Stomach (tissue), 9 donors: Measurements from ENCODE around the gene ATG4D. TPM values are rescaled to one million over a fixed set of nuclear protein-coding genes. Genes with fewer than 3 reads are reported as not detected.
A peak's percentile ranks its signal among the peaks of the same experiment; 100 is the strongest.
"Not testable (repeated sequence)": the region's sequence is repeated elsewhere in the genome, so short reads cannot be mapped to it uniquely, and the experiment has no call there.

Experiments used
- DNase-seq, 2 donors: peaks; one replicate each; pipeline versions ENCODE4 v3.0.0 to v3.0.0-alpha.2; 2013 to 2019
- H3K27ac ChIP-seq, 5 donors: fragments of 200-600 bp in 4 of 5; sonication (generic) in 4 of 5; one replicate each; pipeline ENCODE4 v1.5.1; 2013 to 2019; ENCODE audit warnings: mild to moderate bottlenecking in 1 of 5, moderate library complexity in 1 of 5
- H3K27me3 ChIP-seq, 3 donors: fragments of 200-600 bp; sonication (generic); one replicate each; pipeline ENCODE4 v1.5.1; 2017 to 2019; ENCODE audit warnings: mixed run types in 1 of 3
- H3K36me3 ChIP-seq, 4 donors: fragments of 200-600 bp; sonication (generic); 1 replicate in 3 of 4; 2 replicates in 1 of 4; pipeline ENCODE4 v1.5.1; 2016 to 2019
- H3K4me1 ChIP-seq, 4 donors: fragments of 200-600 bp; sonication (generic); one replicate each; pipeline ENCODE4 v1.5.1; 2016 to 2019
- H3K4me3 ChIP-seq, 4 donors: fragments of 200-600 bp; sonication (generic) in 3 of 4; one replicate each; pipeline ENCODE4 v1.5.1; 2016 to 2019; ENCODE audit warnings: mild to moderate bottlenecking in 1 of 4
- H3K9me3 ChIP-seq, 4 donors: fragments of 200-600 bp; sonication (generic); one replicate each; pipeline ENCODE4 v1.5.1; 2016 to 2019
- CTCF ChIP-seq, 7 experiments: fragments of 450-650 bp in 4 of 7; fragments of 200-600 bp in 3 of 7; sonication (generic) in 3 of 7; IDR thresholded peaks; one replicate each; pipeline ENCODE4 v1.5.1; 2016 to 2019; ENCODE audit warnings: antibody characterized with exemption in 7 of 7, control low read depth in 2 of 7, mild to moderate bottlenecking in 1 of 7
- EP300 ChIP-seq: sonication (generic); formaldehyde crosslinking; IDR thresholded peaks from one replicate; pipeline ENCODE4 v1.6.1; 2017; ENCODE audit warnings: antibody characterized with exemption
- POLR2A ChIP-seq, 4 donors: fragments of 450-650 bp; IDR thresholded peaks; one replicate each; pipeline ENCODE4 v1.6.1; 2016; ENCODE audit warnings: antibody characterized with exemption in 4 of 4, control low read depth in 2 of 4, mild to moderate bottlenecking in 1 of 4, moderate library complexity in 1 of 4
- POLR2AphosphoS5 ChIP-seq, 3 donors: sonication (generic); formaldehyde crosslinking; IDR thresholded peaks; one replicate each; pipeline ENCODE4 v1.6.1; 2016; ENCODE audit warnings: antibody characterized with exemption in 3 of 3
- WGBS, 5 donors: extraction: QIAGEN DNeasy Blood & Tissue Kit in 3 of 5; methylation state at CpG; one replicate each; pipeline versions ENCODE4 v1.1.5 to v1.1.7; 2013 to 2018; 5-methylcytosine and 5-hydroxymethylcytosine counted together
- intact Hi-C: fragments of 100-400 bp; cut with DNase I; formaldehyde crosslinking; loops from one replicate; pipeline ENCODE4 v1.15.1; 2023; ENCODE audit warnings: low total_unique reads
- polyA plus RNA-seq, 3 donors: library from polyadenylated mRNA; stranded (reverse); fragments of 200-250 nt; gene quantifications; one replicate each; pipeline ENCODE4 v1.2.3, GENCODE V29; 2013
- total RNA-seq, 5 donors: library from RNA; depleted of rRNA; stranded (reverse); fragments of >200 nt; gene quantifications; one replicate each; pipeline versions ENCODE4 v1.1.0 to v1.2.3, GENCODE V29; 2014 to 2016
- donor health status: healthy with polysubstance abuse.
- donor health status: Bipolar disorder and iron deficiency.
- donor health status: healthy.

Gene ATG4D
- total and polyA plus RNA-seq, 8 donors = 2.3 to 336 (median 26.7) TPM

- H3K4me3 ChIP-seq = no peak overlapping the region
- 67 to 75% (median 73%) methylated on average over 19 to 20 of the region's 20 CpGs for WGBS, 5 donors
- peaks cover 0 to 42% (median 4%) of the 10 kb centered on the region in 3 donors for H3K27me3 ChIP-seq
- no peak for TF ChIP-seq EP300
- H3K36me3 ChIP-seq = no peaks in the 10 kb centered on the region
- DNase-seq = no peak
- peaks cover 3 to 7% (median 5%) of the 10 kb centered on the region in 4 donors for H3K4me1 ChIP-seq
- no peak overlapping the region for H3K27ac ChIP-seq
- intact Hi-C loops = no loop called here
- H3K9me3 ChIP-seq = no peaks in the 10 kb centered on the region
Observed at GRCh38 chr19:10538204-10538983, 5.3 kb upstream of the ATG4D start.

GRCh38 chr19:10539016-10539415 lies 4.7 kb upstream of the ATG4D start:
- not testable (repeated sequence) for DNase-seq
- 64 to 71% (median 64%) methylated on average over 9 of the region's 9 CpGs for WGBS, 5 donors

GRCh38 chr19:10543059-10543419 lies 665 bp upstream of the ATG4D start:
- H3K27me3 ChIP-seq = peaks cover 0 to 15% (median 0%) of the 10 kb centered on the region in 3 donors
- DNase-seq = no peak
- TF ChIP-seq CTCF (IDR thresholded peaks at IDR 0.05) = no peak
- TF ChIP-seq POLR2AphosphoS5 (IDR thresholded peaks at IDR 0.05) = no peak
- no peak for TF ChIP-seq EP300
- TF ChIP-seq POLR2A (IDR thresholded peaks at IDR 0.05) = no peak
- H3K4me1 ChIP-seq = peaks cover 14 to 33% (median 25%) of the 10 kb centered on the region in 4 donors
- 43 to 55% (median 47%) methylated on average over 8 of the region's 8 CpGs for WGBS, 5 donors
- H3K36me3 ChIP-seq = peaks cover 3 to 22% (median 19%) of the 10 kb centered on the region in 4 donors
- no peaks in the 10 kb centered on the region for H3K9me3 ChIP-seq
- intact Hi-C loops = no loop called here
- peak overlapping the region in 4 of 5 donors; percentile 91 to 96 (median 93) for H3K27ac ChIP-seq
- peak overlapping the region; percentile 74 to 100 (median 91) for H3K4me3 ChIP-seq

More at GRCh38 chr19:10539016-10539415, 4.7 kb upstream of the ATG4D start:
- peaks cover 0 to 40% (median 4%) of the 10 kb centered on the region in 3 donors for H3K27me3 ChIP-seq
- H3K9me3 ChIP-seq, H3K4me3 ChIP-seq, H3K36me3 ChIP-seq, H3K27ac ChIP-seq, H3K4me1 ChIP-seq, intact Hi-C loops: not testable (repeated sequence)

GRCh38 chr19:10544242-10544752 lies 593 bp downstream of the ATG4D start:
- TF ChIP-seq EP300 (no peak), CTCF (IDR thresholded peaks at IDR 0.05) (no peak), POLR2A (IDR thresholded peaks at IDR 0.05) (no peak), POLR2AphosphoS5 (IDR thresholded peaks at IDR 0.05) (no peak)
- Histone ChIP-seq H3K4me1 (peaks cover 14 to 33% (median 25%) of the 10 kb centered on the region in 4 donors), H3K9me3 (no peaks in the 10 kb centered on the region), H3K27ac (peak overlapping the region; percentile 90 to 96 (median 92)), H3K27me3 (peaks cover 0 to 11% (median 0%) of the 10 kb centered on the region in 3 donors), H3K4me3 (peak overlapping the region; percentile 74 to 100 (median 91)), H3K36me3 (peaks cover 14 to 34% (median 31%) of the 10 kb centered on the region in 4 donors)
- WGBS, 5 donors = 14 to 60% (median 19%) methylated on average over 6 to 22 of the region's 22 CpGs
- DNase-seq = peak; percentile 66 to 72
- intact Hi-C loops = no loop called here

- DNase-seq = peak in 1 of 2 donors; percentile 39
- peaks cover 14 to 33% (median 25%) of the 10 kb centered on the region in 4 donors for H3K4me1 ChIP-seq
- peak overlapping the region; percentile 90 to 96 (median 92) for H3K27ac ChIP-seq
- no peak for TF ChIP-seq POLR2AphosphoS5 (IDR thresholded peaks at IDR 0.05)
- TF ChIP-seq EP300 = no peak
- TF ChIP-seq POLR2A (IDR thresholded peaks at IDR 0.05) = no peak
- TF ChIP-seq CTCF (IDR thresholded peaks at IDR 0.05) = no peak
- WGBS, 5 donors = 42 to 51% (median 50%) methylated on average over 23 of the region's 23 CpGs
- H3K36me3 ChIP-seq = peaks cover 19 to 39% (median 36%) of the 10 kb centered on the region in 4 donors
- peak overlapping the region; percentile 74 to 100 (median 91) for H3K4me3 ChIP-seq
- intact Hi-C loops = no loop called here
- H3K27me3 ChIP-seq = peaks cover 0 to 6% (median 0%) of the 10 kb centered on the region in 3 donors
- no peaks in the 10 kb centered on the region for H3K9me3 ChIP-seq
Observed at GRCh38 chr19:10544753-10545251, 1.1 kb downstream of the ATG4D start.
